ENCODE measurements around the gene FAM83E.
A peak's percentile ranks its signal among the peaks of the same experiment; 100 is the strongest.
"Not testable (repeated sequence)": the region's sequence is repeated elsewhere in the genome, so short reads cannot be mapped to it uniquely, and the experiment has no call there.

FAM83E gene

GRCh38 chr19:48659768-48660167, 44.9 kb upstream of the FAM83E start:
- CTCF ChIA-PET, result no interaction called here
- peak; percentile 82 for DNase-seq (ENCODE audit: low spot score)

GRCh38 chr19:48658483-48658882, 43.6 kb upstream of the FAM83E start:
- no peak for DNase-seq (ENCODE audit: low spot score)
- no peak for TF ChIP-seq CTCF (conservative IDR thresholded peaks at IDR 0.05; ENCODE audit: low read depth)
- ChIA-PET POLR2A (ENCODE audit: low non-redundant PET) (no interaction called here), CTCF (no interaction called here)
- H3K27ac ChIP-seq, result peak overlapping the region; percentile 56

More at GRCh38 chr19:48659768-48660167, 44.9 kb upstream of the FAM83E start:
- TF ChIP-seq CTCF (conservative IDR thresholded peaks at IDR 0.05; ENCODE audit: low read depth), result no peak
- H3K27ac ChIP-seq, result peak overlapping the region; percentile 80
- POLR2A ChIA-PET (ENCODE audit: low non-redundant PET), result interaction anchor here (0.7 kb wide), 1 partner anchor 30 kb away, joined by 3 read pairs; no protein-coding TSS in a partner anchor

GRCh38 chr19:48657828-48658227, 43.0 kb upstream of the FAM83E start:
- DNase-seq (ENCODE audit: low spot score); POLR2A ChIA-PET (ENCODE audit: low non-redundant PET); CTCF ChIA-PET: not testable (repeated sequence)
- peak overlapping the region; percentile 56 for H3K27ac ChIP-seq

GRCh38 chr19:48656840-48657474, 42.1 kb upstream of the FAM83E start:
- ChIA-PET CTCF (interaction anchor here (0.6 kb wide), 1 partner anchor 81 kb away, joined by 5 read pairs; no protein-coding TSS in a partner anchor), POLR2A (ENCODE audit: low non-redundant PET) (no interaction called here)
- peak; percentile 68 for DNase-seq (ENCODE audit: low spot score)
- TF ChIP-seq CTCF (conservative IDR thresholded peaks at IDR 0.05; ENCODE audit: low read depth), result no peak
- peak overlapping the region; percentile 56 for H3K27ac ChIP-seq

GRCh38 chr19:48654299-48655059, 39.6 kb upstream of the FAM83E start:
- no peak for DNase-seq (ENCODE audit: low spot score)
- peak overlapping the region; percentile 43 for H3K27ac ChIP-seq
- no peak for TF ChIP-seq CTCF (conservative IDR thresholded peaks at IDR 0.05; ENCODE audit: low read depth)
- POLR2A ChIA-PET (ENCODE audit: low non-redundant PET), result no interaction called here
- CTCF ChIA-PET, result no interaction called here

DNA sequence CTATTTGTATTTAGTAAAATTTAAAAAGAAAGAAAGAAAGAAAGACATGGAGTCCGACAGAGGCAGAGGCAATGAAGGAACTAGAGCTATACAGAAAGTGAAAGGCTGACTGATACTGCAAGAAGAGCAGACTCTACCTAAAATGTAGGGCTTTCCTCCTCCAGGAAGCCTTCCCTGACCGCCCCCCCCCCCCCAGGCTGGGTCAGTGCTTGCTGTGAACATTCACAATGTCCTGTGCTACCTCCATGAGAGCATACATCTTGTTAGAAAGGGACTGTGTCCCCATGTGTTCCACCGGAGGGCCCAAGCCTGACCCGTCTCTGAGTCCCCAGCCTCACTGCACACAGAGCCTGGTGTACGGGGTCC, 36.8 kb upstream of the FAM83E start:
- POLR2A ChIA-PET (ENCODE audit: low non-redundant PET), result no interaction called here
- DNase-seq (ENCODE audit: low spot score), result no peak
- CTCF ChIA-PET, result interaction anchor here (0.7 kb wide), 1 partner anchor 194 kb away, joined by 3 read pairs; no protein-coding TSS in a partner anchor
- peak overlapping the region; percentile 15 for H3K27ac ChIP-seq
- no peak for TF ChIP-seq CTCF (conservative IDR thresholded peaks at IDR 0.05; ENCODE audit: low read depth)

Data from RWPE1 (cell line).